Liver (tissue), 9 donors: Measurements from ENCODE around the gene METTL25. TPM values are rescaled to one million over a fixed set of nuclear protein-coding genes. Genes with fewer than 3 reads are reported as not detected.

ENCODE experiments used
- DNase-seq: peaks from one replicate; pipeline ENCODE4 v3.0.0-alpha.2; 2017; ENCODE audit warnings: low spot score
- H3K27ac ChIP-seq, 2 donors: one replicate each; pipeline ENCODE4 v1.7.0; 2013; ENCODE audit warnings: inconsistent platforms in 2 of 2, low read length in 2 of 2, control low read depth in 1 of 2, low read depth in 1 of 2, mild to moderate bottlenecking in 1 of 2
- H3K27me3 ChIP-seq, 4 donors: one replicate each; pipeline versions ENCODE4 v1.6.1 to v1.7.0; 2013; ENCODE audit warnings: low read length in 3 of 4, inconsistent platforms in 1 of 4, mild to moderate bottlenecking in 1 of 4, moderate library complexity in 1 of 4; ENCODE audit not compliant: control insufficient read depth in 4 of 4, insufficient read depth in 4 of 4
- H3K36me3 ChIP-seq, 4 donors: one replicate each; pipeline versions ENCODE4 v1.6.1 to v1.7.0; 2013; ENCODE audit warnings: low read length in 3 of 4, mild to moderate bottlenecking in 3 of 4, low read depth in 1 of 4, moderate library complexity in 1 of 4; ENCODE audit not compliant: control insufficient read depth in 4 of 4, insufficient read depth in 3 of 4
- H3K4me1 ChIP-seq, 4 donors: one replicate each; pipeline versions ENCODE4 v1.6.1 to v1.7.0; 2013; ENCODE audit warnings: low read length in 3 of 4, mild to moderate bottlenecking in 3 of 4, moderate library complexity in 1 of 4; ENCODE audit not compliant: control insufficient read depth in 4 of 4, insufficient read depth in 4 of 4
- H3K4me3 ChIP-seq, 3 donors: one replicate each; pipeline versions ENCODE4 v1.6.1 to v1.7.0; 2013; ENCODE audit warnings: low read length in 3 of 3, control low read depth in 1 of 3, low read depth in 1 of 3, mild to moderate bottlenecking in 1 of 3
- H3K9ac ChIP-seq, 2 donors: one replicate each; pipeline ENCODE4 v1.7.0; 2013; ENCODE audit warnings: low read length in 2 of 2, mild to moderate bottlenecking in 2 of 2, moderate library complexity in 2 of 2, control low read depth in 1 of 2, low read depth in 1 of 2
- H3K9me3 ChIP-seq, 4 donors: one replicate each; pipeline versions ENCODE4 v1.6.1 to v1.7.0; 2013; ENCODE audit warnings: low read length in 3 of 4; ENCODE audit not compliant: control insufficient read depth in 4 of 4
- EGR1 ChIP-seq, 2 donors: IDR thresholded peaks; 2 replicates each; pipeline ENCODE4 v1.6.1; 2016 to 2018; ENCODE audit warnings: antibody characterized with exemption in 2 of 2, low read depth in 2 of 2
- FOXA1 ChIP-seq: IDR thresholded peaks from 2 replicates; pipeline ENCODE4 v1.6.1; 2016; ENCODE audit warnings: antibody characterized with exemption
- FOXA2 ChIP-seq: IDR thresholded peaks from 2 replicates; pipeline ENCODE4 v1.6.1; 2016; ENCODE audit warnings: antibody characterized with exemption
- GABPA ChIP-seq, 2 donors: IDR thresholded peaks in 1 of 2; conservative IDR thresholded peaks in 1 of 2; 2 replicates each; pipeline ENCODE4 v1.6.1; 2016; ENCODE audit warnings: antibody characterized with exemption in 2 of 2, mild to moderate bottlenecking in 1 of 2, moderate library complexity in 1 of 2
- HNF4A ChIP-seq, 2 donors: conservative IDR thresholded peaks; 2 replicates each; pipeline ENCODE4 v1.6.1; 2016; ENCODE audit warnings: antibody characterized with exemption in 2 of 2, mild to moderate bottlenecking in 2 of 2
- HNF4G ChIP-seq: IDR thresholded peaks from 2 replicates; pipeline ENCODE4 v1.6.1; 2016; ENCODE audit warnings: antibody characterized with exemption
- JUND ChIP-seq, 2 donors: IDR thresholded peaks; 2 replicates each; pipeline ENCODE4 v1.6.1; 2016; ENCODE audit warnings: antibody characterized with exemption in 2 of 2
- NR2F2 ChIP-seq: IDR thresholded peaks from 2 replicates; pipeline ENCODE4 v1.6.1; 2016; ENCODE audit warnings: antibody characterized with exemption
- RAD21 ChIP-seq, 2 donors: IDR thresholded peaks; 2 replicates each; pipeline ENCODE4 v1.6.1; 2016; ENCODE audit warnings: antibody characterized with exemption in 2 of 2, mild to moderate bottlenecking in 2 of 2
- RXRA ChIP-seq, 2 donors: IDR thresholded peaks; 2 replicates each; pipeline ENCODE4 v1.6.1; 2017 to 2018; ENCODE audit warnings: antibody characterized with exemption in 2 of 2, mild to moderate bottlenecking in 1 of 2
- SP1 ChIP-seq: IDR thresholded peaks from 2 replicates; pipeline ENCODE4 v1.6.1; 2018; ENCODE audit warnings: antibody characterized with exemption, mild to moderate bottlenecking
- TAF1 ChIP-seq: conservative IDR thresholded peaks from 2 replicates; pipeline ENCODE4 v1.6.1; 2016; ENCODE audit warnings: antibody characterized with exemption, mild to moderate bottlenecking
- YY1 ChIP-seq: IDR thresholded peaks from 2 replicates; pipeline ENCODE4 v1.6.1; 2016; ENCODE audit warnings: antibody characterized with exemption, mild to moderate bottlenecking
- WGBS: extraction: QIAGEN DNeasy Blood & Tissue Kit; methylation state at CpG from one replicate; pipeline ENCODE4 v1.1.7; 2013; 5-methylcytosine and 5-hydroxymethylcytosine counted together
- polyA plus RNA-seq, 2 donors: library from polyadenylated mRNA; stranded (reverse) in 1 of 2; unstranded in 1 of 2; fragments of 200-250 nt in 1 of 2; fragments of >200 nt in 1 of 2; fragmentation: Nextera tagmentation in 1 of 2; extraction: Ambion mirVana in 1 of 2; gene quantifications; one replicate each; pipeline versions ENCODE4 v1.2.1 to v1.2.3, GENCODE V29; 2013 to 2015
- total RNA-seq, 2 donors: library from RNA; depleted of rRNA; stranded (reverse); fragments of >200 nt; gene quantifications; one replicate each; pipeline ENCODE4 v1.2.3, GENCODE V29; 2014
- TF ChIP-seq, protein P1 (sequence below): IDR thresholded peaks from 2 replicates; pipeline ENCODE4 v1.6.1; 2016; ENCODE audit warnings: antibody characterized with exemption
- TF ChIP-seq, protein P2 (sequence below): fragments of 150-350 bp; IDR thresholded peaks from 2 replicates; pipeline ENCODE4 v1.5.1; 2017; ENCODE audit warnings: improper control_type of control experiment, low read depth, low read length; ENCODE audit not compliant: missing input control
- TF ChIP-seq, protein P3 (sequence below): IDR thresholded peaks from 2 replicates; pipeline ENCODE4 v1.6.1; 2016; ENCODE audit warnings: antibody characterized with exemption
- TF ChIP-seq, protein P4 (sequence below): IDR thresholded peaks from 2 replicates; pipeline ENCODE4 v1.6.1; 2016; ENCODE audit warnings: antibody characterized with exemption, mild to moderate bottlenecking
- TF ChIP-seq, protein P5 (sequence below): IDR thresholded peaks from 2 replicates; pipeline ENCODE4 v1.6.1; 2016; ENCODE audit warnings: antibody characterized with exemption
- donor health status: healthy.
- donor health status: healthy.
- donor health status: healthy.
- donor health status: healthy.
- donor health status: healthy.

METTL25 gene
- total and polyA plus RNA-seq, 4 donors, result 1.5 to 13.4 (median 9.6) TPM

DNA sequence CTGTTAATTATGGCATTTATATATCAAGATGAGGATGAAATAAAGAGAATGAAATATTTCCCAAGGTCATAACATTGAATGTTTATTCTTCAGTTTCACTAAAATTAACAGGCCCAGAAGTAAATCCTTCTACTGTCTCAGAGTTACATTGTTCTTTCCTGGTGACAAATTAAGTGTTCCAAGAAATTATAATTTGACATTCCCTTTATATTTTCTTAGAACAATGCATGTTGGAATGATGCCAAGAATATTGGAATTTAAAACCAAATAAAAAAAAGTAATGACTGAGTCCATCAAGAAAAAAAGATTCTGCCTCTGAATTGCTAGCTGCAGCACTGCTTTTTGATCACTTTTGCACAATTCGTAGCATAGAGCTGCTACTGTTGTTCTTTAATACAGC, 152.1 kb downstream of the METTL25 start:
- no peaks in the 10 kb centered on the region for H3K9me3 ChIP-seq
- H3K36me3 ChIP-seq, result no peaks in the 10 kb centered on the region
- H3K4me1 ChIP-seq, result no peaks in the 10 kb centered on the region
- H3K27me3 ChIP-seq, result no peaks in the 10 kb centered on the region
- no peak overlapping the region for H3K9ac ChIP-seq
- 79% methylated on average over 1 of the region's 1 CpG for WGBS
- DNase-seq, result no peak
- TF ChIP-seq, protein P1, sequence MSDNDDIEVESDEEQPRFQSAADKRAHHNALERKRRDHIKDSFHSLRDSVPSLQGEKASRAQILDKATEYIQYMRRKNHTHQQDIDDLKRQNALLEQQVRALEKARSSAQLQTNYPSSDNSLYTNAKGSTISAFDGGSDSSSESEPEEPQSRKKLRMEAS, result no peak
- TF ChIP-seq RXRA (IDR thresholded peaks at IDR 0.05) (no peak), SP1 (no peak), EGR1 (IDR thresholded peaks at IDR 0.05; ENCODE audit: low read depth in 2 of 2) (no peak), RAD21 (IDR thresholded peaks at IDR 0.05) (no peak), JUND (IDR thresholded peaks at IDR 0.05) (no peak), HNF4G (no peak)
- TF ChIP-seq, protein P2, sequence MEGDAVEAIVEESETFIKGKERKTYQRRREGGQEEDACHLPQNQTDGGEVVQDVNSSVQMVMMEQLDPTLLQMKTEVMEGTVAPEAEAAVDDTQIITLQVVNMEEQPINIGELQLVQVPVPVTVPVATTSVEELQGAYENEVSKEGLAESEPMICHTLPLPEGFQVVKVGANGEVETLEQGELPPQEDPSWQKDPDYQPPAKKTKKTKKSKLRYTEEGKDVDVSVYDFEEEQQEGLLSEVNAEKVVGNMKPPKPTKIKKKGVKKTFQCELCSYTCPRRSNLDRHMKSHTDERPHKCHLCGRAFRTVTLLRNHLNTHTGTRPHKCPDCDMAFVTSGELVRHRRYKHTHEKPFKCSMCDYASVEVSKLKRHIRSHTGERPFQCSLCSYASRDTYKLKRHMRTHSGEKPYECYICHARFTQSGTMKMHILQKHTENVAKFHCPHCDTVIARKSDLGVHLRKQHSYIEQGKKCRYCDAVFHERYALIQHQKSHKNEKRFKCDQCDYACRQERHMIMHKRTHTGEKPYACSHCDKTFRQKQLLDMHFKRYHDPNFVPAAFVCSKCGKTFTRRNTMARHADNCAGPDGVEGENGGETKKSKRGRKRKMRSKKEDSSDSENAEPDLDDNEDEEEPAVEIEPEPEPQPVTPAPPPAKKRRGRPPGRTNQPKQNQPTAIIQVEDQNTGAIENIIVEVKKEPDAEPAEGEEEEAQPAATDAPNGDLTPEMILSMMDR, result no peak
- TF ChIP-seq, protein P3, sequence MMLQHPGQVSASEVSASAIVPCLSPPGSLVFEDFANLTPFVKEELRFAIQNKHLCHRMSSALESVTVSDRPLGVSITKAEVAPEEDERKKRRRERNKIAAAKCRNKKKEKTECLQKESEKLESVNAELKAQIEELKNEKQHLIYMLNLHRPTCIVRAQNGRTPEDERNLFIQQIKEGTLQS, result no peak
- no peak overlapping the region for H3K27ac ChIP-seq
- no peak overlapping the region for H3K4me3 ChIP-seq

DNA sequence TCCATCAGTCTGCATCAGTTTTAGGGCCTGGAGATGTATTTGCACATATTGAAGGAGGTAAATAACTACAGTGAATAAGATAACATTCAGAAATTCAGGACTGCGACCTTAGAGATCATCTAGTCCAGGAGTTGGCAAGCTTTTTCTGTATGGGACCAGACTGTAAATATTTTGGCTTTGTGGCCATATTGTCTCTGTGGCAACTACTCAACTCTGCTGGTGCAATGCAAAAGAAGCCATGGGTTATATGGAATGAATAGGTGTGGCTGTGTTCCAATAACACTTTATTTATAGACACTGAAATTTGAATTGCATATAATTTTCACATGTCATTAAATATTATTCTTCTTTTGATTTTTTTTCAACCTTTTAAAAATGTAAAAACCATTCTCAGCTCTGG, 156.6 kb downstream of the METTL25 start:
- Histone ChIP-seq H3K9ac (no peak overlapping the region), H3K36me3 (no peaks in the 10 kb centered on the region), H3K9me3 (no peaks in the 10 kb centered on the region), H3K4me3 (no peak overlapping the region), H3K27ac (no peak overlapping the region), H3K4me1 (no peaks in the 10 kb centered on the region), H3K27me3 (no peaks in the 10 kb centered on the region)
- WGBS, result 82% methylated on average over 1 of the region's 1 CpG
- DNase-seq, result no peak
- TF ChIP-seq RAD21 (IDR thresholded peaks at IDR 0.05) (no peak), FOXA1 (no peak), SP1 (no peak), FOXA2 (no peak), EGR1 (IDR thresholded peaks at IDR 0.05; ENCODE audit: low read depth in 2 of 2) (no peak), NR2F2 (no peak), JUND (IDR thresholded peaks at IDR 0.05) (no peak), TAF1 (no peak), GABPA (IDR thresholded peaks at IDR 0.05 in 1 of 2, conservative IDR thresholded peaks at IDR 0.05 in 1 of 2) (no peak), YY1 (no peak), HNF4G (no peak), HNF4A (conservative IDR thresholded peaks at IDR 0.05) (no peak), RXRA (IDR thresholded peaks at IDR 0.05) (no peak)
- TF ChIP-seq, protein P3, result no peak
- TF ChIP-seq, protein P1, result no peak
- TF ChIP-seq, protein P4, sequence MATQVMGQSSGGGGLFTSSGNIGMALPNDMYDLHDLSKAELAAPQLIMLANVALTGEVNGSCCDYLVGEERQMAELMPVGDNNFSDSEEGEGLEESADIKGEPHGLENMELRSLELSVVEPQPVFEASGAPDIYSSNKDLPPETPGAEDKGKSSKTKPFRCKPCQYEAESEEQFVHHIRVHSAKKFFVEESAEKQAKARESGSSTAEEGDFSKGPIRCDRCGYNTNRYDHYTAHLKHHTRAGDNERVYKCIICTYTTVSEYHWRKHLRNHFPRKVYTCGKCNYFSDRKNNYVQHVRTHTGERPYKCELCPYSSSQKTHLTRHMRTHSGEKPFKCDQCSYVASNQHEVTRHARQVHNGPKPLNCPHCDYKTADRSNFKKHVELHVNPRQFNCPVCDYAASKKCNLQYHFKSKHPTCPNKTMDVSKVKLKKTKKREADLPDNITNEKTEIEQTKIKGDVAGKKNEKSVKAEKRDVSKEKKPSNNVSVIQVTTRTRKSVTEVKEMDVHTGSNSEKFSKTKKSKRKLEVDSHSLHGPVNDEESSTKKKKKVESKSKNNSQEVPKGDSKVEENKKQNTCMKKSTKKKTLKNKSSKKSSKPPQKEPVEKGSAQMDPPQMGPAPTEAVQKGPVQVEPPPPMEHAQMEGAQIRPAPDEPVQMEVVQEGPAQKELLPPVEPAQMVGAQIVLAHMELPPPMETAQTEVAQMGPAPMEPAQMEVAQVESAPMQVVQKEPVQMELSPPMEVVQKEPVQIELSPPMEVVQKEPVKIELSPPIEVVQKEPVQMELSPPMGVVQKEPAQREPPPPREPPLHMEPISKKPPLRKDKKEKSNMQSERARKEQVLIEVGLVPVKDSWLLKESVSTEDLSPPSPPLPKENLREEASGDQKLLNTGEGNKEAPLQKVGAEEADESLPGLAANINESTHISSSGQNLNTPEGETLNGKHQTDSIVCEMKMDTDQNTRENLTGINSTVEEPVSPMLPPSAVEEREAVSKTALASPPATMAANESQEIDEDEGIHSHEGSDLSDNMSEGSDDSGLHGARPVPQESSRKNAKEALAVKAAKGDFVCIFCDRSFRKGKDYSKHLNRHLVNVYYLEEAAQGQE, result no peak
- TF ChIP-seq, protein P5, sequence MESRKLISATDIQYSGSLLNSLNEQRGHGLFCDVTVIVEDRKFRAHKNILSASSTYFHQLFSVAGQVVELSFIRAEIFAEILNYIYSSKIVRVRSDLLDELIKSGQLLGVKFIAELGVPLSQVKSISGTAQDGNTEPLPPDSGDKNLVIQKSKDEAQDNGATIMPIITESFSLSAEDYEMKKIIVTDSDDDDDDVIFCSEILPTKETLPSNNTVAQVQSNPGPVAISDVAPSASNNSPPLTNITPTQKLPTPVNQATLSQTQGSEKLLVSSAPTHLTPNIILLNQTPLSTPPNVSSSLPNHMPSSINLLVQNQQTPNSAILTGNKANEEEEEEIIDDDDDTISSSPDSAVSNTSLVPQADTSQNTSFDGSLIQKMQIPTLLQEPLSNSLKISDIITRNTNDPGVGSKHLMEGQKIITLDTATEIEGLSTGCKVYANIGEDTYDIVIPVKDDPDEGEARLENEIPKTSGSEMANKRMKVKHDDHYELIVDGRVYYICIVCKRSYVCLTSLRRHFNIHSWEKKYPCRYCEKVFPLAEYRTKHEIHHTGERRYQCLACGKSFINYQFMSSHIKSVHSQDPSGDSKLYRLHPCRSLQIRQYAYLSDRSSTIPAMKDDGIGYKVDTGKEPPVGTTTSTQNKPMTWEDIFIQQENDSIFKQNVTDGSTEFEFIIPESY, result no peak
